ELF-1 (cell line): ENCODE data around the gene AP2A2.

ENCODE experiments used
- DNase-seq: peaks from one replicate; pipeline ENCODE4 v3.0.0-alpha.2; 2016; ENCODE audit warnings: low read depth, low spot score

Gene AP2A2

GRCh38 chr11:1041936-1042608, 116.4 kb downstream of the AP2A2 start:
- DNase-seq, result no peak

GRCh38 chr11:1042626-1043562, 117.2 kb downstream of the AP2A2 start:
- DNase-seq, result no peak

GRCh38 chr11:1043563-1044096, 118.0 kb downstream of the AP2A2 start:
- DNase-seq, result no peak

GRCh38 chr11:1044160-1044559, 118.5 kb downstream of the AP2A2 start:
- DNase-seq, result no peak

- DNase-seq, result no peak
Observed at GRCh38 chr11:1047595-1048156, 122.0 kb downstream of the AP2A2 start.

- DNase-seq, result no peak
Observed at GRCh38 chr11:1048375-1049070, 122.9 kb downstream of the AP2A2 start.

GRCh38 chr11:1049071-1049405, 123.4 kb downstream of the AP2A2 start:
- no peak for DNase-seq

DNA sequence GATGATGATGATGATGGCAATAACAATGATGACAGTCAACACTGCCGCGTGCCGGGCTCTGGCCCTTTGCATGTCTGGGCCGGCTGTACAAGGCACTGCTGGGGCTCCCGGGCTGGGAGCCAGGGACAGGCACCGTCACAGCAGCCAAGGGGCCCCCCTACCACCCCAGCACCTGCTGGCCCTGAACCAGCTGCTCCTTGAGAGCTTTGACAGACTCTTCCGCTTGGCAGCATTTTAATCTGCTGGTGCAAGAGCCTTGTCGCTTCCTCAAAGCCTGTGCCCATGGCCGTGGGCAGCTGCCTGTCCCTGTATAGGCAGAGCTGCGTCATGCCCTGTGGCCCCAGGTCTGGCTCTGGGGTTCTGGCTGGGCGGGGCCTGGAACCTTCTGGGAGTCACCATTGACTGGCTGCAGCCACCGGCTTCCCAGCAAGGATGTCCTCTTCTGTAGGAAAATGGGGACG, 123.8 kb downstream of the AP2A2 start:
- no peak for DNase-seq

DNA sequence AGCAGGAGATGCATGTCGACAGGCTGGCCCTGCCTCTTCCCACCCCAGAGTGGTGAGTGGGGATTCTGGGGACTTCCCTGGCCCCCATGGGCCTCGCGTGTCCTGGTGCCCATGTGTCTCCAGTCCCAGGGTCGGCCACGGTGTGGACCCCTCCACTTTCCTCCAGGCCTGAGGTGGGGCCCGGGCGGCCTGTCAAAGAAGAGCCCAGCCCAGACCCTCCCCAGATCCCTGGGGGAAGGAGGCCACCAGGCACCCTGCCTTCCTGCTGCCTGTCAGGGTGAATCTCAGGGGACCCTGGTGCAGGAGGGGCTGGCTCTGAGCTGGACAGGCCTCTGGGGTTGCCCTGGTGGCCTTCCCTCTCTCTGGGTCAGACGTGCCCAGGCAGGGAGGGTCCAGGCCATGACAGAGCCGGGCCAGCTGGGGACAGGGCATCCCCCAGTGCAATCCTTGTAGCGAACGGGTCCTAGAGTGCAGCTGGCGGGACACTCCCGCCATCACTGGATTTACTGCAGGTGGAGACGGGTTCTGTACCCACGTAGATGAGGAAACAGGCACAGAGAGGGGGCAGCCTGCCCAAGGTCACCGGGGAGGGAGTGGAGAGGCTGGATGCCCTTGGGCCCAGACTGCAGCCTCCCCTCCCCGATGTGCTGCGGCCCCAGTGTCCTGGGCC, 124.4 kb downstream of the AP2A2 start:
- no peak for DNase-seq

GRCh38 chr11:1050581-1051355, 125.1 kb downstream of the AP2A2 start:
- DNase-seq, result peak; percentile 90

DNA sequence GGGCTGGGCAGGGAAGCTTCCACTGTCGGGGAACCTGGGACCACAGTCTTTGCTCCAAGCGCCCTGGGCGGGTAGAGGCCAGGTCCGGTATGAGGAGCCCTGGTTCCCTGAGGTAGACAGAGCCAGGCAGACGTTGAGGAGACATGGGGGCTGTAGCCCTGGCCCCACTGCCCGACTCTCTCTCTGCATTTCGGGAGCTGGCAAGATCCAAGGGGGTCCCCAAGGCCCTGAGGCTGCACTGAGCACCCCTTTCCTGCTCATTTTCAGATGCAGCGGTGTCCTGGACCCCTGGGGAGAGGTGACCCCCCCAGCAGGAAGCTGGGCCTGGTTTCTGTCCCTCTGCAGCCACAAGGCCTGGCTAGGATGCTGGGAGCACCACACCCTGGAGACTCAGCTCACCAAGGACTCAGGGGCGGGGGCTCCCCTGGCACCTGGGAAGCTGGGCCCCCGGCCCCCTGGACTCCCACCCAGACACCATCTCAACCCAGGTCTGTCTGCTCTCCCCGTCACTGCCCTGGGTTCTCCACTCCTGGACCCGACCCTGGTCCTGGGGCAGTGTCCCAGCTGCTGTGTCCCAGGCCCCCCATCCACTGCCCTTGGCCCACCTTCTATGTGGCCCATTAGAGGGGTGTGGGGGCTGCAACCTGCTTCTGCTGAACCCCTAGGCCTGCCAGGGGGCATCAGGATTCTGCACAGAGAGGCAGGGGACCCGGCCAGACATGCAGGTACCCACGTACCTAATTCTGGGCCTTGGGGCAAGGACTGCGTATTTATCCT, 125.9 kb downstream of the AP2A2 start:
- DNase-seq, result no peak

DNA sequence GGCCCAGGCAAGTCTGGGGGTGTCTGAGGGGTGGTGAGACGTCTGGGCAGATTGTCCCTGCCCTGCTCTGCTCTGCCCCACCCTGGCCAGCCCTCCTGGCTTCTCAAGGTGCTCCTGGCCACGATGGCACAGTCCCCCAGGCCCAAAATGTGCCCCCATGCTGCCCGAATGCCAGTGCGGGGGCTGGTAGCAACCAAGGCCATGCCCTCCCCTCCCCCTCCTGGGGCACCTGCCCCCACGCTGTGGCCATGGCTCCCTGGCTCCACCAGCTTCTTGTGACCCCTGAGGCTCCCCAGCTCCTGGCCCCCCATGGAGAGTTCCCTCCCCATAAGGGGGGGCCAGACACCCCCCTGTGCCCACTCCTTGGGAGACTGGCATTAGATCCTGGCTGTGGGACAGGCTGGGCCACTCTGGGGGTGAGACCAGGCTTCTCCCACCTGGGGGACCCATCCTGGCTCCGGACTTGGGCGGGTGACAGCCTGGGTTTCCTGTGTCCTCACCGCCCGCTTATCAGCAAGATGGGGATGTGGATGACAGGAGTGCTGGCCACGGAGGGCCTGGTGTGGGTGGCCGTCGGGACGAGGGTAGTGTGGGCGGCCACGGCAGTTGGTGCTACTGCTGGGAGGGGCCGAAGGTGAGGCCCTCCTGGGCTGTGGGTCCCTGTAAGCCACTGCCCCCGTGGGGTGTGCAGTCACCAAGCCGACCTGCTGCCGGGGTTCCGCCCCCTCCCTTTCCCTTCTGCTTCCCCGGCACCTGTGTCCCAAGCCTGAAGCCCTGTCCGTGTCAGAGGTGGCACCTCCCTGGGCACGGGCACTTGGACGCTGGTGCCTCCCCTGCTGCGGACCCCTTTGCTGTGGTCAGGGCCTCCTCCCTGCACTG, 126.7 kb downstream of the AP2A2 start:
- no peak for DNase-seq

DNA sequence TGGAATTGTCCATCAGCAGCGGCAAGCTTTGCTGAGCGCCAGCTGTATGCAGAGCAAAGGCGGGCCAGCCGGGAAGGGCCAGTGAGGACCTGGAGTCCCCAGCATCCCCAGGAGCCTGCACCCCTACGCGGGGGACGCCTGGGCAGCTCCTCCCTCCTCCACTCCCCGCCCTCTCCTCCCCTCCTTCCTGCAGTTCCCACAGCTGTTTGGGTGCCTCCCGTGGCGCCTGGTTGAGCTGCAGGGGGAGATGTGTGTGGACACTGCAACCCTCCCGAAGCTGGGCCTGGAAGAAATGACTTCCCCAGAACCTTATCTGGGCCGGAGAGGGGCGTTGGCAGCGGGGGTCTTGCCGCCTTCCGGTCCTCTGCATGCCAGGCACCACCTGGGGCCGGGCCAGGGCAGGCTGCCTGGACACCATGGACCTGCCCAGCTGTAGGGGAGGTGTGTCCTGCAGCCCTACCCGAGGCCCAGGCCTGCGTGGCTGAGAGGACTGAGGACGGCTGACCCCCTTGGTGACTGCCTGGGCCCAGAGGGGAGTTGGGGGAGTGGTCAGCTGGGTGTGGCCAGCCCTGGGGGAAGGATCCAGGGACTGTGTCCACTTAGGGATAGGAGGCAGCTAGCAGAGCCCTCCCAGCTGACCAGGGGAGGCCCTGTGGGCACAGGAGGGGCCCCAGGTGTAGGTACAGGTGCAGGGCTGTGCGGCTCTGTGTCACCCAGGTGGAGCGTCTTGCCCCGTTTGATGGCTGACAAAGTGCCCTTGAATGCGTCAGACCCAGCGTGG, 127.6 kb downstream of the AP2A2 start:
- DNase-seq, result no peak

- no peak for DNase-seq
Observed at GRCh38 chr11:1054143-1055108, 128.8 kb downstream of the AP2A2 start.

- DNase-seq, result no peak
Observed at GRCh38 chr11:1055109-1055703, 129.5 kb downstream of the AP2A2 start.
